Suprapubic skin (tissue), 4 donors: ENCODE results near the gene IP6K2. TPM values are rescaled to one million over a fixed set of nuclear protein-coding genes. Genes with fewer than 3 reads are reported as not detected.
A peak's percentile ranks its signal among the peaks of the same experiment; 100 is the strongest.

Experiments
- DNase-seq, 2 donors: peaks; one replicate each; pipeline ENCODE4 v3.0.0-alpha.2; 2019; ENCODE audit warnings: low spot score in 2 of 2
- H3K27ac ChIP-seq: fragments of 200-600 bp; sonication (generic); one replicate; pipeline ENCODE4 v1.5.1; 2019
- H3K27me3 ChIP-seq: fragments of 200-600 bp; sonication (generic); one replicate; pipeline ENCODE4 v1.5.1; 2019
- H3K36me3 ChIP-seq: fragments of 200-600 bp; sonication (generic); one replicate; pipeline ENCODE4 v1.5.1; 2019
- H3K4me1 ChIP-seq: fragments of 200-600 bp; sonication (generic); one replicate; pipeline ENCODE4 v1.5.1; 2019
- H3K4me3 ChIP-seq: fragments of 200-600 bp; sonication (generic); one replicate; pipeline ENCODE4 v1.5.1; 2019; ENCODE audit warnings: mild to moderate bottlenecking
- H3K9me3 ChIP-seq: fragments of 200-600 bp; sonication (generic); one replicate; pipeline ENCODE4 v1.5.1; 2019
- CTCF ChIP-seq, 2 donors: fragments of 200-600 bp in 1 of 2; fragments of 450-650 bp in 1 of 2; sonication (generic) in 1 of 2; IDR thresholded peaks; one replicate each; pipeline ENCODE4 v1.5.1; 2016 to 2019; ENCODE audit warnings: antibody characterized with exemption in 2 of 2, mild to moderate bottlenecking in 1 of 2, moderate library complexity in 1 of 2
- EP300 ChIP-seq: sonication (generic); formaldehyde crosslinking; IDR thresholded peaks from one replicate; pipeline ENCODE4 v1.6.1; 2017; ENCODE audit warnings: antibody characterized with exemption
- POLR2A ChIP-seq, 2 donors: fragments of 450-650 bp; IDR thresholded peaks; one replicate each; pipeline ENCODE4 v1.6.1; 2017; ENCODE audit warnings: antibody characterized with exemption in 2 of 2, mild to moderate bottlenecking in 2 of 2, moderate library complexity in 2 of 2
- POLR2AphosphoS5 ChIP-seq, 3 donors: sonication (generic); formaldehyde crosslinking; IDR thresholded peaks; one replicate each; pipeline ENCODE4 v1.6.1; 2017; ENCODE audit warnings: antibody characterized with exemption in 3 of 3
- WGBS: methylation state at CpG from one replicate; pipeline ENCODE4 v1.1.5; 2018; 5-methylcytosine and 5-hydroxymethylcytosine counted together
- total RNA-seq, 4 donors: library from RNA; depleted of rRNA; stranded (reverse); fragments of >200 nt; gene quantifications; one replicate each; pipeline ENCODE4 v1.1.0, GENCODE V29; 2016

Gene IP6K2
- total RNA-seq, 4 donors from 2014 or later, result 169 to 269 (median 246) TPM

GRCh38 chr3:48663489-48664312 lies 53.3 kb downstream of the IP6K2 start:
- Histone ChIP-seq H3K27ac (peak overlapping the region; percentile 73), H3K9me3 (no peaks in the 10 kb centered on the region), H3K4me1 (peaks cover 33% of the 10 kb centered on the region), H3K27me3 (peaks cover 35% of the 10 kb centered on the region), H3K36me3 (no peaks in the 10 kb centered on the region), H3K4me3 (peak overlapping the region; percentile 57)
- WGBS, result 0% methylated on average over 27 of the region's 66 CpGs
- no peak for TF ChIP-seq POLR2A (IDR thresholded peaks at IDR 0.05)
- TF ChIP-seq EP300, result no peak
- TF ChIP-seq POLR2AphosphoS5 (IDR thresholded peaks at IDR 0.05), result peak in 2 of 3 donors; percentile 37 to 49
- peak; percentile 7 to 75 for TF ChIP-seq CTCF (IDR thresholded peaks at IDR 0.05)
- peak; percentile 92 to 93 for DNase-seq

- Histone ChIP-seq H3K27ac (peak within 1 kb of the TSS; percentile 73), H3K27me3 (peaks cover 35% of the 10 kb centered on the region), H3K4me3 (peak within 1 kb of the TSS; percentile 57), H3K36me3 (no peaks in the 10 kb centered on the region), H3K4me1 (peaks cover 33% of the 10 kb centered on the region), H3K9me3 (no peaks in the 10 kb centered on the region)
- TF ChIP-seq POLR2A (IDR thresholded peaks at IDR 0.05) (no peak), POLR2AphosphoS5 (IDR thresholded peaks at IDR 0.05) (peak in 1 of 3 donors; percentile 49), EP300 (no peak), CTCF (IDR thresholded peaks at IDR 0.05) (no peak)
- DNase-seq, result no peak
- 2% methylated on average over 33 of the region's 52 CpGs for WGBS
Measured at GRCh38 chr3:48662753-48663488, 54.1 kb downstream of the IP6K2 start, which contains the start of gene CELSR3. Gene CELSR3 (minus strand): TSS chr3:48662886. CDS start chr3:48662634, 252 bp downstream.

- Histone ChIP-seq H3K9me3 (no peaks in the 10 kb centered on the region), H3K4me3 (peak overlapping the region; percentile 57), H3K27me3 (peaks cover 41% of the 10 kb centered on the region), H3K36me3 (no peaks in the 10 kb centered on the region), H3K4me1 (peaks cover 33% of the 10 kb centered on the region), H3K27ac (no peak overlapping the region)
- no peak for DNase-seq
- 5% methylated on average over 7 of the region's 46 CpGs for WGBS
- TF ChIP-seq POLR2A (IDR thresholded peaks at IDR 0.05) (no peak), CTCF (IDR thresholded peaks at IDR 0.05) (no peak), EP300 (no peak), POLR2AphosphoS5 (IDR thresholded peaks at IDR 0.05) (no peak)
Measured at GRCh38 chr3:48662145-48662752, 54.8 kb downstream of the IP6K2 start.

- no peaks in the 10 kb centered on the region for H3K9me3 ChIP-seq
- no peak overlapping the region for H3K27ac ChIP-seq
- no peaks in the 10 kb centered on the region for H3K36me3 ChIP-seq
- 2% methylated on average over 11 of the region's 67 CpGs for WGBS
- peaks cover 47% of the 10 kb centered on the region for H3K27me3 ChIP-seq
- TF ChIP-seq POLR2A (IDR thresholded peaks at IDR 0.05) (no peak), CTCF (IDR thresholded peaks at IDR 0.05) (no peak), POLR2AphosphoS5 (IDR thresholded peaks at IDR 0.05) (peak in 2 of 3 donors; percentile 45 to 81)
- peak in 1 of 2 donors; percentile 91 for DNase-seq
- peak overlapping the region; percentile 57 for H3K4me3 ChIP-seq
- H3K4me1 ChIP-seq, result peaks cover 39% of the 10 kb centered on the region
Measured at GRCh38 chr3:48661501-48662144, 55.4 kb downstream of the IP6K2 start.
